Fibroblast of mammary gland (primary cell): ENCODE measurements around the gene KCNH4.
A peak's percentile ranks its signal among the peaks of the same experiment; 100 is the strongest.

ENCODE experiments used
- DNase-seq: peaks from one replicate; pipeline ENCODE4 v3.0.0-alpha.2; 2010; ENCODE audit warnings: low read depth
- H3K4me3 ChIP-seq: 2 replicates; pipeline ENCODE4 v1.5.1; 2011; ENCODE audit warnings: low read depth, mild to moderate bottlenecking, low read length, moderate library complexity; ENCODE audit not compliant: control insufficient read depth
- TF ChIP-seq, protein P1 (sequence below): conservative IDR thresholded peaks from 2 replicates; pipeline ENCODE4 v1.5.1; 2011; ENCODE audit warnings: low read depth, low read length, inconsistent platforms; ENCODE audit not compliant: control insufficient read depth, insufficient read depth

The KCNH4 gene

DNA sequence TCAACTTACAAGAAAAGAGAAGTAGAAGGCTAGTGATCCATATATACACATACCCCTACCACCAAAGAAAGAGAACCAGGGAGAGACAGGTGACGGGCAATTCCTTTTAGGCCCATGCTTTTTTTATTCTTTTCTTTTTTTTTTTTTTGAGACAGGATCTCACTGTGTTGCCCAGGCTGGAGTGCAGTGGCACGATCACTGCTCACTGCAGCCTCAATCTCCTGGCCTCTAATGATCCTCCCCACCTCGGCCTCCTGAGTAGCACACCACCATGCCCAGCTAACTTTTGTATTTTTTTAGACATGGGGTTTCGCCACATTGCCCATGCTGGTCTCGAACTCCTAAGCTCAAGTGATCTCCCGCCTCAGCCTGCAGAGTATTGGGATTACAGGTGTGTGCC, 53.5 kb downstream of the KCNH4 start:
- DNase-seq: no peak
- TF ChIP-seq, protein P1, sequence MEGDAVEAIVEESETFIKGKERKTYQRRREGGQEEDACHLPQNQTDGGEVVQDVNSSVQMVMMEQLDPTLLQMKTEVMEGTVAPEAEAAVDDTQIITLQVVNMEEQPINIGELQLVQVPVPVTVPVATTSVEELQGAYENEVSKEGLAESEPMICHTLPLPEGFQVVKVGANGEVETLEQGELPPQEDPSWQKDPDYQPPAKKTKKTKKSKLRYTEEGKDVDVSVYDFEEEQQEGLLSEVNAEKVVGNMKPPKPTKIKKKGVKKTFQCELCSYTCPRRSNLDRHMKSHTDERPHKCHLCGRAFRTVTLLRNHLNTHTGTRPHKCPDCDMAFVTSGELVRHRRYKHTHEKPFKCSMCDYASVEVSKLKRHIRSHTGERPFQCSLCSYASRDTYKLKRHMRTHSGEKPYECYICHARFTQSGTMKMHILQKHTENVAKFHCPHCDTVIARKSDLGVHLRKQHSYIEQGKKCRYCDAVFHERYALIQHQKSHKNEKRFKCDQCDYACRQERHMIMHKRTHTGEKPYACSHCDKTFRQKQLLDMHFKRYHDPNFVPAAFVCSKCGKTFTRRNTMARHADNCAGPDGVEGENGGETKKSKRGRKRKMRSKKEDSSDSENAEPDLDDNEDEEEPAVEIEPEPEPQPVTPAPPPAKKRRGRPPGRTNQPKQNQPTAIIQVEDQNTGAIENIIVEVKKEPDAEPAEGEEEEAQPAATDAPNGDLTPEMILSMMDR: no peak
- H3K4me3 ChIP-seq: no peak overlapping the region

DNA sequence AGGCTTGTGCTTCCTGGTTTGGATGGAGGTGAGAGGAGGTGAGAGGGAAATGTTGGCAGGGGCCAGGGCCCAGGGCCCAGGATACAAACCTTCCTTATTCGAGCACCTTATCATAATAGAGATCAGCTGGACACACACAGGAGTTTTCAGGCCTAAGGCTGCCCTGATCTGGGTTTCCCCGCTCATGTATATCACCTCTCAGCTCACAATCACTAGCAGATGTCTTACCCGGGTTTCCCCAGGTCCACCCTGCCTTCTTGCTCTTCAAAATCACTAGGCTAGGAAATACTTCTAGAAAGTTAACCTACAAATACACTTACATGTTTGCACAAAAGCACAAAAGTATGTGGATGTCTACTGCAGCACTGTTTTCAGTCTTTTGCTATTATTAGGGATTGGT, 54.1 kb downstream of the KCNH4 start:
- TF ChIP-seq, protein P1: no peak
- no peak overlapping the region for H3K4me3 ChIP-seq
- no peak for DNase-seq

DNA sequence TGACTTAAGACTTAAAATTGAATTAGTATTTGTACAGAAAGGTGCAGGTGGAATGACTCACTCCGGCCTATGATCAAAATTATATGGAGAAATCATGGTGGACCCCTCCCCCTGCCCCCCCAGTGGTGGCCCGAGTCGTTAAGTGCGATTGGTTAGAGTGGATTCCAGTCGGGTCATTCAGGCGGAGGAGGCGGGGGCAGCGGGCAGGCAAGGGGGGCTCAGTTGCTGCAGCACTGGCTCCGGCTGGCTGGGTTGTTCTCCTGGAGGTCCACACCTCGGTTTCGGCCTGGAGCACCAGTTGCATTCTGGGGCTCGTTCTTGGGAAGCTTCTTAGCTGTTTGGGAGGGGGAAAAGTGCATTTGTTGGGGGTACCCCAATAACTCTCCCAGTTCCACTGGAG, 55.4 kb downstream of the KCNH4 start:
- DNase-seq: no peak
- TF ChIP-seq, protein P1: no peak
- H3K4me3 ChIP-seq: no peak overlapping the region

DNA sequence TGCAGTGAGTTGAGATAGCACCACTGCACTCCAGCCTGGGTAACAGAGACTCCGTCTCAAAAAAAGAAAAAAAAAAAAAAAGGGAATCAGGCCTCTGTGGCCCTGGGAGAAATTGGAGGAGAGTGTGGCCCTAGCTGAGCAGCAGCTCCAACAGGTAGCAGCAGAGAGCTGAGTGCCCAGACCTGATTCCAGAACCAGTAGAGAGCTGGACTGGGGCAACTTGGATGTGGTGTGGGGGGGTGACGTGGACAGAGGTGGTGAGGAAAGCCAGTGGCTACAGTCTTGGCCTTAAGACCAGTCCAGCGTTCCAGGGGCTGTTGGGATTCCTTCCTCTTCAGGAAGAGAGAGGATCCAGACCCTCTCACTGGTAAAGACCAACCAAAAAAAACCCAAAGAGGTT, 56.7 kb downstream of the KCNH4 start:
- DNase-seq: no peak
- H3K4me3 ChIP-seq: no peak overlapping the region
- TF ChIP-seq, protein P1: peak; percentile 3

DNA sequence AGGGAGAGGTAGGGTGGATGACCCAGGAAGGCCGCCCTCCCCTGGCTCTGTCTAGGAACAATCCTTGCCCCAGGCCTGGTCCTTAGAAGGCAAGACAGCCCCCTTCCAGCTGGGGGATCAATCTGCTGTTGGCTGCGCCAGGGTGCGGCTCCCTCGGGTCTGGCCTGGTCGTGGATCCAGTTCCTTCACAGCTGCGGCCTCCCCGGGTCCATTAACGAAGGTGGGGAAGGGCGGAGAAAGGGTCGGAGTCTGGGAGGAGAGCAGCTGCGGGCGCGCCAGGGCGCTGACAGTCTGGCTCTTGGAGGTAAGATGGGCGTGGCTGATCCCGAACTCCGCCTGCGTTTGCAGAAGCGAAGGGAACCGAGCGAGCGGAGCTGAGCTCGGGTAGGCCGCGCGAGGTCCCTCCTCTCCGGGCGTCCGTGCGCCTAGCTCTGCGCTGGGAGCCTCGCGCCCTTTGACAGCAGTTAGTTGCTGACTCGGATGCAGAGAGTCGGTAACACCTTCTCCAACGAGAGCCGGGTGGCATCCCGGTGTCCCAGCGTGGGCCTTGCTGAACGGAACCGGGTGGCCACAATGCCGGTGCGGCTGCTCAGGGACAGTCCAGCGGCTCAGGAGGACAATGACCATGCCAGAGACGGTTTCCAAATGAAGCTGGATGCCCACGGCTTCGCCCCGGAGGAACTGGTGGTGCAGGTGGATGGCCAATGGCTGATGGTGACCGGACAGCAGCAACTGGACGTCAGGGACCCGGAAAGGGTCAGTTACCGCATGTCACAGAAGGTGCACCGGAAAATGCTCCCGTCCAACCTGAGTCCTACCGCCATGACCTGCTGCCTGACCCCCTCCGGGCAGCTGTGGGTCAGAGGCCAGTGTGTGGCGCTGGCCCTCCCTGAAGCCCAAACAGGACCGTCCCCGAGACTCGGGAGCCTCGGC, 58.3 kb downstream of the KCNH4 start, which contains the start of gene HSPB9:
Gene HSPB9 (plus strand): TSS at position 434 of the 933 bp plus-strand sequence. CDS start 47 bp downstream, at position 481.
- TF ChIP-seq, protein P1: no peak
- H3K4me3 ChIP-seq: no peak within 1 kb of the TSS
- DNase-seq: peak; percentile 44

DNA sequence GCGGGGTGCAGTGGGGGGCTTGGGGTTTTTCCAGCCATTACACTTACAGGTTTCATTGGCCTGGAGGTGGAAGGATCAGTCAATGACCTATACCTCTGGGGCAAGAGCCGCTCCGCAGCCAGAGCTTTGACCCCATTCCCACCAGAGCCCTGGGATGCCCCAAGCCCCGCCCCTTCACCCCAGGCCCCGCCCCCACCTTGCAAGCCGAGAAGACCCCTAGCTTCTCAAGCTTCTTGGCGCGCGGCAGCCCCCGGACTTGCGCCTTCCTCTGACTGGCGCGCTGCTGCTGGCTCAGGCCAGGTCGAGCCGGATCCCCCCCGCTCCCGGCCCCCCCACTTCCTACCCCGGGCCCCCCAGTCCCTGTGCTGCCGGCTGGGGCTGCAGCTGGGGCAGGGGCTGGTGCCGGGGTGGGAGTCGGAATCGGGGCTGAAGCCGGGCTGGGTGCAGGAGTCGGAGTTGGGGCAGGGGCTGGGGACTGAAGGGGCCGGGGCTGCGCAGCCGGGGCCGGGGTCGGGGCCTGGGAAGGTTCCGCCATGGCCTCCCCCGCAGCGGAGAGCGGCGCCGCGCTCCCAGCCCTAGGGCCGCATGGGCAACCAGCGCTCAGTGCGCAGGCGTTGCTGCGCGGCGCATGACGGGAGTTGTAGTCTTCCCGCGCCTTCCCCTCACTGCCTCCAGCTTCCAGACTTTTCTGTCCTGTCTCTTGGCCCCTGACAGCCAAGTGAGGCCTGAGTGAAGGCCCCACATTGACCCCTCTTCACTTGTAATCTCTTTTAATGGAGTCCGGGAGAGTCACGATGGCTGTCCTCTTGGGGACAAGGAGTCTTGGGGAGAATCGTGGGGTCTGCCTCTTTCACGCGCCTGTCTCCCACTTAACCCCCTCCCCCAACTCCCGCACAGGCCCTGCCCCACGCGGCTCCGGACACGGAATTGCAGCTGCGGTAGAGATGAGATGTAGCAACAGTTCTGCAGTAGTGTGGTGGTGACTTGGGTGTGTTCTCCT, 59.9 kb downstream of the KCNH4 start, which contains the start of gene KAT2A:
Gene KAT2A (minus strand): TSS at position 598 of the 1,000 bp plus-strand sequence. CDS start 63 bp downstream, at position 535.
- H3K4me3 ChIP-seq: peak within 1 kb of the TSS; percentile 50
- TF ChIP-seq, protein P1: no peak
- DNase-seq: peak; percentile 84
